Endodermal cell (in vitro differentiated cells): ENCODE measurements around the gene ALDH9A1. TPM values are rescaled to one million over a fixed set of nuclear protein-coding genes. Genes with fewer than 3 reads are reported as not detected.
"Not testable (repeated sequence)": the region's sequence is repeated elsewhere in the genome, so short reads cannot be mapped to it uniquely, and the experiment has no call there.

Source experiments
- DNase-seq: peaks from one replicate; pipeline ENCODE4 v3.0.0-alpha.2; 2017
- H3K27ac ChIP-seq: 2 replicates; pipeline ENCODE4 v1.5.1; 2013; ENCODE audit warnings: mild to moderate bottlenecking, low read depth, low read length, moderate library complexity
- H3K27me3 ChIP-seq: 2 replicates; pipeline ENCODE4 v1.6.1; 2013; ENCODE audit warnings: mild to moderate bottlenecking, low read length, moderate library complexity; ENCODE audit not compliant: insufficient read depth, control insufficient read depth, poor library complexity, severe bottlenecking
- H3K36me3 ChIP-seq: 2 replicates; pipeline ENCODE4 v1.7.0; 2013; ENCODE audit warnings: mild to moderate bottlenecking, low read length, moderate library complexity; ENCODE audit not compliant: control insufficient read depth, insufficient read depth
- H3K4me1 ChIP-seq: one replicate; pipeline ENCODE4 v1.7.0; 2013; ENCODE audit warnings: low read length; ENCODE audit not compliant: control insufficient read depth, insufficient read depth
- H3K4me3 ChIP-seq: 2 replicates; pipeline ENCODE4 v1.5.1; 2013; ENCODE audit warnings: mild to moderate bottlenecking, low read length, moderate library complexity
- H3K9ac ChIP-seq: 2 replicates; pipeline ENCODE4 v1.6.1; 2013; ENCODE audit warnings: mild to moderate bottlenecking, low read length, moderate library complexity; ENCODE audit not compliant: poor library complexity, severe bottlenecking; ENCODE audit errors: extremely low read depth
- H3K9me3 ChIP-seq: 2 replicates; pipeline ENCODE4 v1.6.1; 2013; ENCODE audit warnings: mild to moderate bottlenecking, low read length, moderate library complexity; ENCODE audit not compliant: control insufficient read depth
- H3K27ac Mint-ChIP-seq: 2 replicates; pipeline ENCODE4 v1.8.0; 2020; ENCODE audit warnings: mixed read lengths
- H3K27me3 Mint-ChIP-seq: 2 replicates; pipeline ENCODE4 v1.8.0; 2021; ENCODE audit warnings: mild to moderate bottlenecking, mixed read lengths; ENCODE audit not compliant: insufficient read depth
- H3K36me3 Mint-ChIP-seq: 2 replicates; pipeline ENCODE4 v1.8.0; 2020; ENCODE audit warnings: low read depth, mixed read lengths
- H3K4me1 Mint-ChIP-seq: 2 replicates; pipeline ENCODE4 v1.8.0; 2020; ENCODE audit warnings: mixed read lengths
- H3K4me3 Mint-ChIP-seq: 2 replicates; pipeline ENCODE4 v1.8.0; 2020; ENCODE audit warnings: mild to moderate bottlenecking, moderate library complexity, mixed read lengths
- H3K9me3 Mint-ChIP-seq: 2 replicates; pipeline ENCODE4 v1.8.0; 2020; ENCODE audit warnings: mild to moderate bottlenecking, mixed read lengths
- WGBS, 2 experiments: methylation state at CpG; one replicate each; pipeline versions ENCODE4 v1.1.5 to v1.1.7; 2013; ENCODE audit warnings: missing lambda C conversion rate in 2 of 2, mixed read lengths in 1 of 2; ENCODE audit not compliant: insufficient coverage in 1 of 2, insufficient read length in 1 of 2; 5-methylcytosine and 5-hydroxymethylcytosine counted together
- long read RNA-seq, 4 experiments: library from polyadenylated mRNA in 2 of 4; library from RNA in 1 of 4; library from capped mRNA in 1 of 4; stranded (forward) in 3 of 4; unstranded in 1 of 4; transcript quantifications; one replicate each; pipeline ENCODE4 v2.0.0, GENCODE V29; 2020 to 2021; ENCODE audit warnings: inconsistent platforms in 1 of 4
- polyA plus RNA-seq, 2 experiments: library from polyadenylated mRNA; stranded (reverse); fragments of 50-300 nt; gene quantifications; one replicate each; pipeline ENCODE4 v1.2.3, GENCODE V29; 2013
- total RNA-seq, 2 donors: library from RNA; stranded (reverse); fragmentation: NEBNext Ultra II Directional in 1 of 2; extraction: Animal tissue kit (Norgen Biotek cat#: 25700) in 1 of 2; gene quantifications; 2 replicates in 1 of 2; 3 replicates in 1 of 2; pipeline ENCODE4 v1.2.1, GENCODE V29; 2021
- TF ChIP-seq, protein P1 (sequence below): fragments of 200-600 bp; sonication (generic); conservative IDR thresholded peaks from 2 replicates; pipeline ENCODE4 v1.5.0; 2021; ENCODE audit warnings: antibody characterized with exemption, mild to moderate bottlenecking

The ALDH9A1 gene
- total RNA-seq = 10 to 100 TPM; 47.6 to 52.2 TPM
- polyA plus RNA-seq (2013, experiment 1 of 2) = 44.6 TPM
- 38.7 TPM for polyA plus RNA-seq (2013, experiment 2 of 2)
- long read RNA-seq, experiment 1, transcript ALDH9A1-201 (11 exons, 2,696 nt) = major isoform, 25 of 43 reads
- long read RNA-seq, experiment 1, partial matches to known transcripts = 13 of 43 reads
- long read RNA-seq, experiment 1, other reads (novel, unspliced or antisense) = 4 of 43 reads
- long read RNA-seq, experiment 2, transcript ALDH9A1-201 (11 exons, 2,696 nt) = major isoform, 93 of 102 reads
- long read RNA-seq, experiment 2, partial matches to known transcripts = 5 of 102 reads
- long read RNA-seq, experiment 2, other reads (novel, unspliced or antisense) = 3 of 102 reads
- long read RNA-seq, experiment 3, transcript ALDH9A1-201 (11 exons, 2,696 nt) = major isoform, 502 of 513 reads
- long read RNA-seq, experiment 3, partial matches to known transcripts = 2 of 513 reads
- long read RNA-seq, experiment 3, other reads (novel, unspliced or antisense) = 9 of 513 reads
- long read RNA-seq, experiment 4, transcript ALDH9A1-201 (11 exons, 2,696 nt) = major isoform, 40 of 47 reads
- long read RNA-seq, experiment 4, partial matches to known transcripts = 5 of 47 reads
- long read RNA-seq, experiment 4, other reads (novel, unspliced or antisense) = 2 of 47 reads

DNA sequence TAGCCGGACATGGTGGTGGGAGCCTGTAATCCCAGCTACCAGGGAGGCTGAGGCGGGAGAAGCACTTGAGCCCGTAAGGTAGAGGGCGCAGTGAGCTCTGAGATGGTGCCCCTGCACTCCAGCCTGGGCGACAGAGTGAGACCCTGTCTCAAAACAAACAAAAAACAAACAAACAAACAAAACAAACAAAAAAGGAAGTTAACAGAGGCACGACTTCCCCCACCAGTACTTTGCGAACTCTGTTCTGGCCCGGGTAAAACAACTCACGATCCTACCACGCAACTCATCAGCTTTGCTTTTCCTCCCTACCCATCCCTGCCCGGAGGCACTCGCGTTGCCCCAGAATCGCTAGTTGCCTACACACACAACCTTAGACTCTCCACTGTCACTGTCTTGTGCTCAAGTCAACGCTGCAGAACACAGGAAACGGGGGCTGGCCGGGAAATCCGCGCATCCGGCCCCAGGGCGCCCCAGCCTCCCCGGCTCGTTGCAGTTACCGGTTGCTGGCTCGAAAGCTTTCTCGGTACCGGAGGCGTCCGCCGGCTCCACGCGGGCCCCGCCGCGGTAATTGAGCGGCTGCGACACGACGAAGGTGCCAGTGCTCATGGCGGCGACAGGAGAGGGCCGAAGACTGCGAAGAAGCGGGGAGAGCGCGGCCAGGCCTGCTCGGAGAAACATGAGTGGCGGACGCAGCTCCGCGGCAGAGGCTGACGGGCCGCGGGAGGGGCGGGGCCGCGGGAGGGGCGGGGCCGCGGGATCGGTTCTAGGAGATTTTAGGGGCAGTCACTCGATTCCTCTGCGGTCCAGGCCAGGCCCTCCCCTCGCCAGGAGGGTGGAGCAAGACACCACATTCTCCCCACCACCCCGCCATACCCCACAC is at the start of gene ALDH9A1:
TSS of gene ALDH9A1 (minus strand) at position 682 of the 880 bp plus-strand sequence. CDS start at position 678, 4 bp downstream.
- TF ChIP-seq, protein P1, sequence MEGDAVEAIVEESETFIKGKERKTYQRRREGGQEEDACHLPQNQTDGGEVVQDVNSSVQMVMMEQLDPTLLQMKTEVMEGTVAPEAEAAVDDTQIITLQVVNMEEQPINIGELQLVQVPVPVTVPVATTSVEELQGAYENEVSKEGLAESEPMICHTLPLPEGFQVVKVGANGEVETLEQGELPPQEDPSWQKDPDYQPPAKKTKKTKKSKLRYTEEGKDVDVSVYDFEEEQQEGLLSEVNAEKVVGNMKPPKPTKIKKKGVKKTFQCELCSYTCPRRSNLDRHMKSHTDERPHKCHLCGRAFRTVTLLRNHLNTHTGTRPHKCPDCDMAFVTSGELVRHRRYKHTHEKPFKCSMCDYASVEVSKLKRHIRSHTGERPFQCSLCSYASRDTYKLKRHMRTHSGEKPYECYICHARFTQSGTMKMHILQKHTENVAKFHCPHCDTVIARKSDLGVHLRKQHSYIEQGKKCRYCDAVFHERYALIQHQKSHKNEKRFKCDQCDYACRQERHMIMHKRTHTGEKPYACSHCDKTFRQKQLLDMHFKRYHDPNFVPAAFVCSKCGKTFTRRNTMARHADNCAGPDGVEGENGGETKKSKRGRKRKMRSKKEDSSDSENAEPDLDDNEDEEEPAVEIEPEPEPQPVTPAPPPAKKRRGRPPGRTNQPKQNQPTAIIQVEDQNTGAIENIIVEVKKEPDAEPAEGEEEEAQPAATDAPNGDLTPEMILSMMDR = peak; percentile 74
- H3K36me3 Mint-ChIP-seq = peaks cover 18% of the 10 kb centered on the region
- no peaks in the 10 kb centered on the region for H3K9me3 ChIP-seq
- H3K27me3 Mint-ChIP-seq = peaks cover 10% of the 10 kb centered on the region
- peak within 1 kb of the TSS; percentile 84 for H3K9ac ChIP-seq
- H3K36me3 ChIP-seq = peaks cover 3% of the 10 kb centered on the region
- H3K4me1 Mint-ChIP-seq = peaks cover 7% of the 10 kb centered on the region
- WGBS, 2 experiments = 0 to 1% methylated on average over 28 to 65 of the region's 65 CpGs
- H3K4me3 ChIP-seq = peak within 1 kb of the TSS; percentile 95
- peaks cover 4% of the 10 kb centered on the region for H3K9me3 Mint-ChIP-seq
- peak within 1 kb of the TSS; percentile 95 for H3K4me3 Mint-ChIP-seq
- no peaks in the 10 kb centered on the region for H3K27me3 ChIP-seq
- peak; percentile 97 for DNase-seq
- H3K4me1 ChIP-seq = no peaks in the 10 kb centered on the region
- peak within 1 kb of the TSS; percentile 82 for H3K27ac ChIP-seq
- H3K27ac Mint-ChIP-seq = peak within 1 kb of the TSS; percentile 96

DNA sequence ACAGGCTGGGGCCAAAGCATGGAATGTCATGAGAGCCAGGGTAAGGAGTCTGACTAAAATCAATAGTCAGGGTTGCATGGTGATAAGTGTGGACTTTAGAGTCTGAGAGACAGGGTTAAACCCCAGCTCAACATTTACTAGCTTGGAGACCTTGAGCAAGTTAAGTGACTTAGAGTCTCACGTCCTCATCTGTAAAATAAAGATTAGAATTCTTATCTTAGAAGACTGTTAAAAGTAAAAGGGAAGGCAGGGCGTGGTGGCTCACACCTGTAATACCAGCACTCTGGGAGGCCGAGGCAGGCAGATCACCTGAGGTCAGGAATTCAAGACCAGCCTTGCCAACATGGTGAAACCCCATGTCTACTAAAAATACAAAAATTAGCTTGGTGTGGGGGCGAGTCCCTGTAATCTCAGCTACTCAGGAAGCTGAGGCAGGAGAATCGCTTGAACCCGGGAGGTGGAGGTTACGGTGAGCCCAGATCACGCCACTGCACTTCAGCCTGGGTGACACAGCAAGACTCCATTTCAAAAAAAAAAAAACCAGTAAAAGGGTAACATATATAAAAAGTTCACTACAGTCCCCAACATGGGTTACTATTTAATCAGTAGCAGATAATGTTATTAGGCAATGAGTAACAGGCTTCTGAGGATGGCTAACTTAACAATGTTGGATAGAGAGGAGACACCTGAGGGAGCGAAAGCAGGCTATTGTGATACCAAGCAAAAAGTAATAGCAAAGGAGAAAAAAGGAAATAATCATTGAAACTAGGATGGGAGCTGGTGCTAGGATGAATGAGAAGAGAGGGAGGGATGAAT is 49.5 kb upstream of the ALDH9A1 start:
- Mint-ChIP-seq H3K4me3 (no peak overlapping the region), H3K9me3 (no peaks in the 10 kb centered on the region), H3K27me3 (no peaks in the 10 kb centered on the region), H3K27ac (no peak overlapping the region), H3K36me3 (peaks cover 33% of the 10 kb centered on the region), H3K4me1 (peaks cover 7% of the 10 kb centered on the region)
- H3K9me3 ChIP-seq = no peaks in the 10 kb centered on the region
- H3K27ac ChIP-seq = no peak overlapping the region
- no peak overlapping the region for H3K9ac ChIP-seq
- TF ChIP-seq, protein P1 = no peak
- peak; percentile 53 for DNase-seq
- no peaks in the 10 kb centered on the region for H3K4me1 ChIP-seq
- peaks cover 55% of the 10 kb centered on the region for H3K36me3 ChIP-seq
- H3K27me3 ChIP-seq = no peaks in the 10 kb centered on the region
- H3K4me3 ChIP-seq = no peak overlapping the region
- 70 to 79% methylated on average over 4 to 9 of the region's 9 CpGs for WGBS, 2 experiments

DNA sequence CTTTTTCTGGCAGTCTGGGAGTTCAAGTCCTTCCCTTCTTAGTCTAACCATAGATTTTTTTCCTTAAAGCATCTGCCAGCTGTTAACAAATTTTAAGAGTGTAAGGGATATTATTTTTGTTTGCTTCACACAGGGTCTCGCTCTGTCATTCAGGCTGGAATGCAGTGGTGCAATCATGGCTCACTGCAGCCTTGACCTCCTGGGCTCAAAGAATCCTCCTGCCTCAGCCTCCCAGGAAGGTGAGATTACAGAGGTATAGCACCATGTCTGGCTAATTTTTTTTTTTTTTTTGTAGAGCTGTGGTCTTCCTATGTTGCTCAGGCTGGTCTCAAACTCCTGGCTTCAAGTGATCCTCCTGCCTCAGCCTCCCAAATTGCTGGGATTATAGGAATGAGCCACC is 46.6 kb upstream of the ALDH9A1 start:
- H3K4me3 ChIP-seq, H3K27ac Mint-ChIP-seq, H3K27me3 Mint-ChIP-seq, H3K9me3 Mint-ChIP-seq, H3K27ac ChIP-seq, H3K4me1 Mint-ChIP-seq, H3K9me3 ChIP-seq, H3K27me3 ChIP-seq, H3K4me3 Mint-ChIP-seq, DNase-seq, H3K9ac ChIP-seq, H3K4me1 ChIP-seq: not testable (repeated sequence)
- peaks cover 47% of the 10 kb centered on the region for H3K36me3 Mint-ChIP-seq
- 92 to 100% methylated on average over 1 of the region's 1 CpG for WGBS, 2 experiments
- H3K36me3 ChIP-seq = peaks cover 55% of the 10 kb centered on the region
